A673 (cell line): ENCODE data around the gene AMPH.

Experiments used
- EZH2 ChIP-seq: fragments of 200-600 bp; sonication (generic); IDR thresholded peaks from 2 replicates; pipeline ENCODE4 v1.6.1; 2017; ENCODE audit warnings: borderline replicate concordance, low read depth, mild to moderate bottlenecking, mixed read lengths, antibody characterized with exemption, low read length; ENCODE audit not compliant: poor library complexity, severe bottlenecking
- TF ChIP-seq, protein P1 (sequence below): fragments of 300-800, 200-600 bp; sonication (generic); conservative IDR thresholded peaks from 2 replicates; pipeline ENCODE4 v1.5.1; 2017; ENCODE audit warnings: low read depth, mild to moderate bottlenecking, antibody characterized with exemption, low read length, moderate library complexity, mixed read lengths

DNA sequence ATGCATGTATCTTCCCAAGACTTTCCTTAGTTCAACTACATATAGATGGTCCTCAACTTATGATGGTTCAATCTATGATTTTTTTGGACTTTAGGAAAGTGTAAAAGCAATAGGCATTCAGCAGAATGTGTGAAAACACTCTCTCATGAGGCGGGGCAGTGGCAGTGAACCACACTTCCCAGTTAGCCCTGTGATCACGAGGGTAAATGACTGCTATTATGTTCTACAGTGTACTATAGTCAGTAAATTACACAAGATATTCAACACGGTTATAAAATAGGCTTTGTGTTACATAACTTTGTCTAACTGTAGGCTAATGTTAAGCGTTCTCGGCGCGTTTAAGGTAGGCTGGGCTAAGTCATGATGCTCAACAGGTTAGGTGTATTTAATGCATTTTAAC, 169.3 kb downstream of the AMPH start:
- TF ChIP-seq, protein P1, sequence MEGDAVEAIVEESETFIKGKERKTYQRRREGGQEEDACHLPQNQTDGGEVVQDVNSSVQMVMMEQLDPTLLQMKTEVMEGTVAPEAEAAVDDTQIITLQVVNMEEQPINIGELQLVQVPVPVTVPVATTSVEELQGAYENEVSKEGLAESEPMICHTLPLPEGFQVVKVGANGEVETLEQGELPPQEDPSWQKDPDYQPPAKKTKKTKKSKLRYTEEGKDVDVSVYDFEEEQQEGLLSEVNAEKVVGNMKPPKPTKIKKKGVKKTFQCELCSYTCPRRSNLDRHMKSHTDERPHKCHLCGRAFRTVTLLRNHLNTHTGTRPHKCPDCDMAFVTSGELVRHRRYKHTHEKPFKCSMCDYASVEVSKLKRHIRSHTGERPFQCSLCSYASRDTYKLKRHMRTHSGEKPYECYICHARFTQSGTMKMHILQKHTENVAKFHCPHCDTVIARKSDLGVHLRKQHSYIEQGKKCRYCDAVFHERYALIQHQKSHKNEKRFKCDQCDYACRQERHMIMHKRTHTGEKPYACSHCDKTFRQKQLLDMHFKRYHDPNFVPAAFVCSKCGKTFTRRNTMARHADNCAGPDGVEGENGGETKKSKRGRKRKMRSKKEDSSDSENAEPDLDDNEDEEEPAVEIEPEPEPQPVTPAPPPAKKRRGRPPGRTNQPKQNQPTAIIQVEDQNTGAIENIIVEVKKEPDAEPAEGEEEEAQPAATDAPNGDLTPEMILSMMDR: no peak
- TF ChIP-seq EZH2: no peak
